LHCN-M2 (cell line): Measurements from ENCODE around the gene MSN. TPM values are rescaled to one million over a fixed set of nuclear protein-coding genes. Genes with fewer than 3 reads are reported as not detected.

Experiments
- total RNA-seq: library from RNA; depleted of rRNA; stranded (reverse); fragments of >200 nt; gene quantifications from 2 replicates; pipeline ENCODE4 v1.2.3, GENCODE V29; 2014; rRNA removed

The MSN gene
- total RNA-seq, 1 experiment from 2014 or later: 326 TPM

Other genes starting within 250 kb of the MSN start
- gene LAS1L, start 132.9 kb upstream of the MSN start, total RNA-seq: 25.6 and 27.8 TPM in 2 replicates